Gastroesophageal sphincter (tissue), 4 donors: Measurements from ENCODE around the gene ATP10D. TPM values are rescaled to one million over a fixed set of nuclear protein-coding genes. Genes with fewer than 3 reads are reported as not detected.

Experiments
- ATAC-seq: fragments of 150-250 bp; one replicate; pipeline ENCODE4 v1.9.1; 2016; ENCODE audit warnings: mild to moderate bottlenecking, moderate library complexity
- H3K27ac ChIP-seq, 4 donors: fragments of 200-600 bp; sonication (generic) in 3 of 4; 1 replicate in 3 of 4; 2 replicates in 1 of 4; pipeline ENCODE4 v1.5.1; 2016 to 2019
- H3K27me3 ChIP-seq: fragments of 200-600 bp; sonication (generic); one replicate; pipeline ENCODE4 v1.5.1; 2019
- H3K36me3 ChIP-seq, 2 donors: fragments of 200-600 bp; sonication (generic); one replicate each; pipeline ENCODE4 v1.5.1; 2019; ENCODE audit warnings: control low read depth in 1 of 2
- H3K4me1 ChIP-seq, 3 donors: fragments of 200-600 bp; sonication (generic); 1 replicate in 2 of 3; 2 replicates in 1 of 3; pipeline ENCODE4 v1.5.1; 2016 to 2019; ENCODE audit warnings: control low read depth in 2 of 3
- H3K4me3 ChIP-seq, 2 donors: fragments of 200-600 bp; sonication (generic); one replicate each; pipeline ENCODE4 v1.5.1; 2019; ENCODE audit warnings: mild to moderate bottlenecking in 1 of 2, moderate library complexity in 1 of 2
- H3K9me3 ChIP-seq, 3 donors: fragments of 200-600 bp; sonication (generic); one replicate each; pipeline ENCODE4 v1.5.1; 2017 to 2019; ENCODE audit warnings: control low read depth in 2 of 3
- CTCF ChIP-seq, 4 experiments: fragments of 200-600 bp in 2 of 4; fragments of 450-650 bp in 2 of 4; sonication (generic) in 1 of 4; IDR thresholded peaks; one replicate each; pipeline ENCODE4 v1.5.1; 2017 to 2019; ENCODE audit warnings: antibody characterized with exemption in 4 of 4, mild to moderate bottlenecking in 2 of 4, moderate library complexity in 2 of 4
- EP300 ChIP-seq: sonication (generic); formaldehyde crosslinking; IDR thresholded peaks from one replicate; pipeline ENCODE4 v1.6.1; 2017; ENCODE audit warnings: antibody characterized with exemption, mild to moderate bottlenecking
- POLR2A ChIP-seq, 2 donors: fragments of 450-650 bp; IDR thresholded peaks; one replicate each; pipeline ENCODE4 v1.6.1; 2017; ENCODE audit warnings: antibody characterized with exemption in 2 of 2, mild to moderate bottlenecking in 2 of 2, moderate library complexity in 1 of 2
- POLR2AphosphoS5 ChIP-seq: sonication (generic); formaldehyde crosslinking; IDR thresholded peaks from one replicate; pipeline ENCODE4 v1.6.1; 2017; ENCODE audit warnings: antibody characterized with exemption
- WGBS, 2 donors: methylation state at CpG; one replicate each; pipeline ENCODE4 v1.1.5; 2018; ENCODE audit warnings: low coverage in 1 of 2; 5-methylcytosine and 5-hydroxymethylcytosine counted together
- total RNA-seq, 4 donors: library from RNA; depleted of rRNA; stranded (reverse); fragments of >200 nt; gene quantifications; one replicate each; pipeline ENCODE4 v1.1.0, GENCODE V29; 2016

ATP10D gene
- total RNA-seq, 4 donors from 2014 or later, result 18.2 to 30.2 (median 21.4) TPM

DNA sequence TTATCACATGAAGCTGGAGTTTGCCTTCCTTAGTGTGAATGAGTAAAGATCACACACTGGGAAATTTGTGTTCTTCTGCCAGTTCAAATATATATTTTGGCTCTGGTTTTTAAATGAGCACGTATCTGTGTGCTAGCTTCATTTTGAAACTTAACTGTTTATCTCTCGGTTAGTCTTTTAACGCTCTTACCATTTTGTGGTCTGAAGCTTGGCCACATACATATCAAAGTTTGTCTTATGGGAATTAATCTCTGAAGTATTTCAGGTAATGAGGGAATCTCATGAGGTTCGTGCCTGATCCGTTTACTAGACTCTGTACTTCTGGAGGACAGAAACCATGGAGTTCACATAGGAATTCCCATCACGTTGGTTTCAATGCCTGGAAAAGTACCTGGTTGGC is 13.8 kb downstream of the ATP10D start:
- Histone ChIP-seq H3K27ac (peak overlapping the region in 2 of 4 donors; percentile 2 to 6), H3K4me1 (peaks cover 0 to 27% (median 3%) of the 10 kb centered on the region in 3 donors), H3K4me3 (no peak overlapping the region), H3K27me3 (no peaks in the 10 kb centered on the region), H3K36me3 (no peaks in the 10 kb centered on the region), H3K9me3 (no peaks in the 10 kb centered on the region)
- 64 to 66% methylated on average over 5 to 6 of the region's 6 CpGs for WGBS, 2 donors
- TF ChIP-seq EP300, result no peak
- no peak for ATAC-seq

- Histone ChIP-seq H3K27ac (peak overlapping the region in 1 of 4 donors; percentile 6), H3K4me3 (no peak overlapping the region)
- TF ChIP-seq EP300, result no peak
- no peak for TF ChIP-seq POLR2AphosphoS5
- TF ChIP-seq POLR2A (IDR thresholded peaks at IDR 0.05), result no peak
- TF ChIP-seq CTCF (IDR thresholded peaks at IDR 0.05), result no peak
Measured at GRCh38 chr4:47499700-47500099, 14.6 kb downstream of the ATP10D start.

GRCh38 chr4:47500776-47501175 is 15.7 kb downstream of the ATP10D start:
- Histone ChIP-seq H3K4me1 (peaks cover 0 to 24% (median 3%) of the 10 kb centered on the region in 3 donors), H3K27me3 (no peaks in the 10 kb centered on the region), H3K9me3 (no peaks in the 10 kb centered on the region), H3K36me3 (no peaks in the 10 kb centered on the region), H3K27ac (no peak overlapping the region), H3K4me3 (no peak overlapping the region)
- WGBS, 2 donors, result 43 to 54% methylated on average over 3 of the region's 3 CpGs
- TF ChIP-seq CTCF (IDR thresholded peaks at IDR 0.05) (no peak), EP300 (no peak), POLR2AphosphoS5 (no peak), POLR2A (IDR thresholded peaks at IDR 0.05) (no peak)
- ATAC-seq, result no peak

More at GRCh38 chr4:47499700-47500099, 14.6 kb downstream of the ATP10D start:
- Histone ChIP-seq H3K27me3 (no peaks in the 10 kb centered on the region), H3K4me1 (peaks cover 0 to 24% (median 3%) of the 10 kb centered on the region in 3 donors), H3K9me3 (no peaks in the 10 kb centered on the region), H3K36me3 (no peaks in the 10 kb centered on the region)
- WGBS, 2 donors, result 21 to 27% methylated on average over 2 of the region's 2 CpGs
- ATAC-seq, result no peak

GRCh38 chr4:47505147-47505546 is 20.1 kb downstream of the ATP10D start:
- no peaks in the 10 kb centered on the region for H3K9me3 ChIP-seq
- no peak overlapping the region for H3K27ac ChIP-seq
- peaks cover 0 to 5% of the 10 kb centered on the region in 2 donors for H3K36me3 ChIP-seq
- H3K4me3 ChIP-seq, result no peak overlapping the region
- 100% methylated on average over 1 of the region's 3 CpGs for WGBS, 2 donors
- no peaks in the 10 kb centered on the region for H3K27me3 ChIP-seq
- TF ChIP-seq POLR2A (IDR thresholded peaks at IDR 0.05), result no peak
- no peak for TF ChIP-seq POLR2AphosphoS5
- no peak for TF ChIP-seq CTCF (IDR thresholded peaks at IDR 0.05)
- TF ChIP-seq EP300, result no peak
- ATAC-seq, result no peak
- H3K4me1 ChIP-seq, result peaks cover 0 to 7% (median 2%) of the 10 kb centered on the region in 3 donors

GRCh38 chr4:47505666-47506065 is 20.6 kb downstream of the ATP10D start:
- Histone ChIP-seq H3K27me3 (no peaks in the 10 kb centered on the region), H3K4me1 (peaks cover 0 to 9% (median 3%) of the 10 kb centered on the region in 3 donors), H3K4me3 (no peak overlapping the region), H3K9me3 (no peaks in the 10 kb centered on the region), H3K27ac (no peak overlapping the region), H3K36me3 (peaks cover 0 to 5% of the 10 kb centered on the region in 2 donors)
- TF ChIP-seq CTCF (IDR thresholded peaks at IDR 0.05), result no peak
- no peak for TF ChIP-seq EP300
- no peak for TF ChIP-seq POLR2A (IDR thresholded peaks at IDR 0.05)
- TF ChIP-seq POLR2AphosphoS5, result no peak
- WGBS, 2 donors, result 85 to 98% methylated on average over 3 of the region's 3 CpGs
- ATAC-seq, result no peak
